HG03457 (cell line): ENCODE data around the gene ZNF460.

ENCODE experiments used
- ATAC-seq: cut with Tn5 transposase; IDR thresholded peaks from one replicate; pipeline ENCODE4 v1.9.1; 2021; ENCODE audit warnings: moderate number of reproducible peaks; ENCODE audit not compliant: unreplicated experiment

The ZNF460 gene

GRCh38 chr19:57338877-57339276, 58.6 kb downstream of the ZNF460 start:
- no peak for ATAC-seq

- no peak for ATAC-seq
Measured at GRCh38 chr19:57342582-57342981, 62.3 kb downstream of the ZNF460 start.
